ENCODE results near the gene GOLGA6D.
"Not testable (repeated sequence)": the region's sequence is repeated elsewhere in the genome, so short reads cannot be mapped to it uniquely, and the experiment has no call there.

- TF ChIP-seq, protein P1, sequence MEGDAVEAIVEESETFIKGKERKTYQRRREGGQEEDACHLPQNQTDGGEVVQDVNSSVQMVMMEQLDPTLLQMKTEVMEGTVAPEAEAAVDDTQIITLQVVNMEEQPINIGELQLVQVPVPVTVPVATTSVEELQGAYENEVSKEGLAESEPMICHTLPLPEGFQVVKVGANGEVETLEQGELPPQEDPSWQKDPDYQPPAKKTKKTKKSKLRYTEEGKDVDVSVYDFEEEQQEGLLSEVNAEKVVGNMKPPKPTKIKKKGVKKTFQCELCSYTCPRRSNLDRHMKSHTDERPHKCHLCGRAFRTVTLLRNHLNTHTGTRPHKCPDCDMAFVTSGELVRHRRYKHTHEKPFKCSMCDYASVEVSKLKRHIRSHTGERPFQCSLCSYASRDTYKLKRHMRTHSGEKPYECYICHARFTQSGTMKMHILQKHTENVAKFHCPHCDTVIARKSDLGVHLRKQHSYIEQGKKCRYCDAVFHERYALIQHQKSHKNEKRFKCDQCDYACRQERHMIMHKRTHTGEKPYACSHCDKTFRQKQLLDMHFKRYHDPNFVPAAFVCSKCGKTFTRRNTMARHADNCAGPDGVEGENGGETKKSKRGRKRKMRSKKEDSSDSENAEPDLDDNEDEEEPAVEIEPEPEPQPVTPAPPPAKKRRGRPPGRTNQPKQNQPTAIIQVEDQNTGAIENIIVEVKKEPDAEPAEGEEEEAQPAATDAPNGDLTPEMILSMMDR (tag by site-specific recombination; IDR thresholded peaks at IDR 0.05): not testable (repeated sequence)
- TF ChIP-seq KLF1 (tag by site-specific recombination; IDR thresholded peaks at IDR 0.05); YY1 (tag by site-specific recombination; IDR thresholded peaks at IDR 0.05); ZNF707 (tag by site-specific recombination; IDR thresholded peaks at IDR 0.05); ZEB2 (tag by site-specific recombination; IDR thresholded peaks at IDR 0.05); ZNF274 (IDR thresholded peaks at IDR 0.05; ENCODE audit: low read length); ZNF274 (tag by site-specific recombination; IDR thresholded peaks at IDR 0.05; ENCODE audit: borderline replicate concordance); ZNF670 (tag by site-specific recombination; IDR thresholded peaks at IDR 0.05; ENCODE audit: low read depth); ZNF140 (tag by site-specific recombination; IDR thresholded peaks at IDR 0.05): not testable (repeated sequence)
- TF ChIP-seq, protein P2, sequence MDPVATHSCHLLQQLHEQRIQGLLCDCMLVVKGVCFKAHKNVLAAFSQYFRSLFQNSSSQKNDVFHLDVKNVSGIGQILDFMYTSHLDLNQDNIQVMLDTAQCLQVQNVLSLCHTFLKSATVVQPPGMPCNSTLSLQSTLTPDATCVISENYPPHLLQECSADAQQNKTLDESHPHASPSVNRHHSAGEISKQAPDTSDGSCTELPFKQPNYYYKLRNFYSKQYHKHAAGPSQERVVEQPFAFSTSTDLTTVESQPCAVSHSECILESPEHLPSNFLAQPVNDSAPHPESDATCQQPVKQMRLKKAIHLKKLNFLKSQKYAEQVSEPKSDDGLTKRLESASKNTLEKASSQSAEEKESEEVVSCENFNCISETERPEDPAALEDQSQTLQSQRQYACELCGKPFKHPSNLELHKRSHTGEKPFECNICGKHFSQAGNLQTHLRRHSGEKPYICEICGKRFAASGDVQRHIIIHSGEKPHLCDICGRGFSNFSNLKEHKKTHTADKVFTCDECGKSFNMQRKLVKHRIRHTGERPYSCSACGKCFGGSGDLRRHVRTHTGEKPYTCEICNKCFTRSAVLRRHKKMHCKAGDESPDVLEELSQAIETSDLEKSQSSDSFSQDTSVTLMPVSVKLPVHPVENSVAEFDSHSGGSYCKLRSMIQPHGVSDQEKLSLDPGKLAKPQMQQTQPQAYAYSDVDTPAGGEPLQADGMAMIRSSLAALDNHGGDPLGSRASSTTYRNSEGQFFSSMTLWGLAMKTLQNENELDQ (tag by site-specific recombination; IDR thresholded peaks at IDR 0.05; ENCODE audit: low read depth): not testable (repeated sequence)
Observed at GRCh38 chr15:75275617-75276016, 7.0 kb upstream of the GOLGA6D start.
